ENCODE data around the gene TMEM121B.

DNA sequence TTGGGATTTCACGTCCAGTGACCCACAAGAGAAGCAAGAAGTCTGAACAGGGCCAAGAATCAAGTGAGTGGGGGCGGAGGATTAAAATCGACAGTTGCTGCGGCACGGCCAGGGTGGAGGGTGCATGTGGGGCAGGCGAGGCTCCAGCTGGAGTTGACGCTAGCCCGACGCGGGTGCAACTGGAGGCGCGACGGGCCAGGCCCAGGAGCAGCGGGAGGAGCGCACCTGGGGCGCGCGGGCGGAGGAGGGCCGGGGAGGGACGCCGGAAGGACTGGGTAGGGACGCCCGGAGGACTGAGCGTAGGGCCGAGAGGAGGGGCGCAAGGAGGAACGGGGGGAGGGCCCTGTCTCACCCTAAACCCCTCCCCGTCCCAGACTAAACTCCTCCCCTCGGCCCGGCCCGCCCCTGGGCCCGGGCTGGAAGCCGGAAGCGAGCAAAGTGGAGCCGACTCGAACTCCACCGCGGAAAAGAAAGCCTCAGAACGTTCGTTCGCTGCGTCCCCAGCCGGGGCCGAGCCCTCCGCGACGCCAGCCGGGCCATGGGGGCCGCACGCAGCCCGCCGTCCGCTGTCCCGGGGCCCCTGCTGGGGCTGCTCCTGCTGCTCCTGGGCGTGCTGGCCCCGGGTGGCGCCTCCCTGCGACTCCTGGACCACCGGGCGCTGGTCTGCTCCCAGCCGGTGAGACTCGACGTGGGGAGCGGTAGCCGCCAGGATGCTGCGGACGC, 36.4 kb downstream of the TMEM121B start, which contains the start of gene IL17RA:
- TF ChIP-seq, protein P1, sequence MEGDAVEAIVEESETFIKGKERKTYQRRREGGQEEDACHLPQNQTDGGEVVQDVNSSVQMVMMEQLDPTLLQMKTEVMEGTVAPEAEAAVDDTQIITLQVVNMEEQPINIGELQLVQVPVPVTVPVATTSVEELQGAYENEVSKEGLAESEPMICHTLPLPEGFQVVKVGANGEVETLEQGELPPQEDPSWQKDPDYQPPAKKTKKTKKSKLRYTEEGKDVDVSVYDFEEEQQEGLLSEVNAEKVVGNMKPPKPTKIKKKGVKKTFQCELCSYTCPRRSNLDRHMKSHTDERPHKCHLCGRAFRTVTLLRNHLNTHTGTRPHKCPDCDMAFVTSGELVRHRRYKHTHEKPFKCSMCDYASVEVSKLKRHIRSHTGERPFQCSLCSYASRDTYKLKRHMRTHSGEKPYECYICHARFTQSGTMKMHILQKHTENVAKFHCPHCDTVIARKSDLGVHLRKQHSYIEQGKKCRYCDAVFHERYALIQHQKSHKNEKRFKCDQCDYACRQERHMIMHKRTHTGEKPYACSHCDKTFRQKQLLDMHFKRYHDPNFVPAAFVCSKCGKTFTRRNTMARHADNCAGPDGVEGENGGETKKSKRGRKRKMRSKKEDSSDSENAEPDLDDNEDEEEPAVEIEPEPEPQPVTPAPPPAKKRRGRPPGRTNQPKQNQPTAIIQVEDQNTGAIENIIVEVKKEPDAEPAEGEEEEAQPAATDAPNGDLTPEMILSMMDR (conservative IDR thresholded peaks at IDR 0.05; ENCODE audit: low read depth in 2 of 2): no peak
- TF ChIP-seq EZH2phosphoT487 (IDR thresholded peaks at IDR 0.05; ENCODE audit: unreplicated experiment) (no peak), POLR2AphosphoS5 (IDR thresholded peaks at IDR 0.05; ENCODE audit: low read depth) (peak; percentile 58)

All from GM23338 (cell line).